ENCODE results near the gene SDHA.
"Not testable (repeated sequence)": the region's sequence is repeated elsewhere in the genome, so short reads cannot be mapped to it uniquely, and the experiment has no call there.

DNA sequence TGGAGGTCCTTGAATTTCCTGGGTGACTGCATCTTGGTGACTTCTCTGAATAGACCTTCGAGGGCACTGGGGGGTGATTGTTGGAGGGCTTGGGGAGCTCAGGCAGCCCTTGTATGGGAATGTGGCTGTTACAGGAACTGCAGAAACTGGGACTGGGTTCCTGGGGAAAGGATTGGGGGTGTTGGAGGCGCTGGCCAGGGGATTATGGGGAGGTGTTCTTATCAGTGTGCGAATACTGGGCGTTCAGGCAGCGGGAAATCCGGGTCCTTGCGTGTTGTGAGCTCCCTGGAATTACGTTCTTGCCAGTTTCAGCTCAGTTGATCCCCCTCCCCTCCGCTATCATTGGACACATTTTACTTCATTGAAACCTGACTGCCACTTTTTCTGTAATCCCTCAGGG, 55.0 kb downstream of the SDHA start:
- not testable (repeated sequence) for TF ChIP-seq ESRRA (IDR thresholded peaks at IDR 0.05; ENCODE audit: low read length); CBX3 (IDR thresholded peaks at IDR 0.05; ENCODE audit: borderline replicate concordance, low read depth); PML (IDR thresholded peaks at IDR 0.05; ENCODE audit: low read length); CEBPB (IDR thresholded peaks at IDR 0.05; ENCODE audit: borderline replicate concordance in 1 of 2, low read depth in 2 of 2, low read length in 2 of 2); MTA2 (IDR thresholded peaks at IDR 0.05; ENCODE audit: low read depth); POLR2AphosphoS2 (IDR thresholded peaks at IDR 0.05; ENCODE audit: low read depth, low read length); EP300 (IDR thresholded peaks at IDR 0.05; ENCODE audit: borderline replicate concordance in 1 of 2, control insufficient read depth in 1 of 2, low read depth in 2 of 2, low read length in 2 of 2); POLR2AphosphoS5 (IDR thresholded peaks at IDR 0.05; ENCODE audit: low read length); POU2F2 (IDR thresholded peaks at IDR 0.05; ENCODE audit: borderline replicate concordance, low read depth, low read length)
- TF ChIP-seq, protein P1, sequence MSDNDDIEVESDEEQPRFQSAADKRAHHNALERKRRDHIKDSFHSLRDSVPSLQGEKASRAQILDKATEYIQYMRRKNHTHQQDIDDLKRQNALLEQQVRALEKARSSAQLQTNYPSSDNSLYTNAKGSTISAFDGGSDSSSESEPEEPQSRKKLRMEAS (IDR thresholded peaks at IDR 0.05; ENCODE audit: low read depth, low read length), result not testable (repeated sequence)
- TF ChIP-seq, protein P2, sequence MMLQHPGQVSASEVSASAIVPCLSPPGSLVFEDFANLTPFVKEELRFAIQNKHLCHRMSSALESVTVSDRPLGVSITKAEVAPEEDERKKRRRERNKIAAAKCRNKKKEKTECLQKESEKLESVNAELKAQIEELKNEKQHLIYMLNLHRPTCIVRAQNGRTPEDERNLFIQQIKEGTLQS (IDR thresholded peaks at IDR 0.05; ENCODE audit: borderline replicate concordance, extremely low read depth, low read depth, low read length), result not testable (repeated sequence)

All from GM12878 (cell line).